H9 (cell line): ENCODE data around the gene GPATCH2. TPM values are rescaled to one million over a fixed set of nuclear protein-coding genes. Genes with fewer than 3 reads are reported as not detected.

ENCODE experiments used
- DNase-seq: peaks from one replicate; pipeline ENCODE4 v3.0.0-alpha.2; 2017
- H2AFZ ChIP-seq: one replicate; pipeline ENCODE4 v1.6.1; 2013; ENCODE audit warnings: mild to moderate bottlenecking, low read length, control low read depth, moderate library complexity
- H2AK5ac ChIP-seq: 2 replicates; pipeline ENCODE4 v1.6.1; 2013; ENCODE audit warnings: low read length, control low read depth, mixed read lengths; ENCODE audit not compliant: insufficient read length
- H2BK120ac ChIP-seq: one replicate; pipeline ENCODE4 v1.6.1; 2013; ENCODE audit warnings: low read depth, mild to moderate bottlenecking, low read length, control low read depth, inconsistent platforms; ENCODE audit not compliant: poor library complexity, severe bottlenecking
- H2BK12ac ChIP-seq: 2 replicates; pipeline ENCODE4 v1.6.1; 2013; ENCODE audit warnings: low read length, control low read depth, mixed read lengths, low read depth; ENCODE audit not compliant: insufficient read length
- H2BK15ac ChIP-seq: 2 replicates; pipeline ENCODE4 v1.6.1; 2013; ENCODE audit warnings: low read depth, low read length, control low read depth
- H2BK20ac ChIP-seq: one replicate; pipeline ENCODE4 v1.6.1; 2013; ENCODE audit warnings: low read depth, mild to moderate bottlenecking, low read length, control low read depth, inconsistent platforms; ENCODE audit not compliant: poor library complexity, severe bottlenecking
- H2BK5ac ChIP-seq: 2 replicates; pipeline ENCODE4 v1.6.1; 2013; ENCODE audit warnings: low read length, control low read depth, mixed read lengths; ENCODE audit not compliant: insufficient read length
- H3K14ac ChIP-seq: 2 replicates; pipeline ENCODE4 v1.6.1; 2013; ENCODE audit warnings: low read length, control low read depth; ENCODE audit not compliant: insufficient read depth
- H3K18ac ChIP-seq: 2 replicates; pipeline ENCODE4 v1.6.1; 2013; ENCODE audit warnings: low read depth, mild to moderate bottlenecking, mixed read lengths, low read length, control low read depth; ENCODE audit not compliant: insufficient read length
- H3K23ac ChIP-seq: 2 replicates; pipeline ENCODE4 v1.6.1; 2013; ENCODE audit warnings: low read length, control low read depth, mixed read lengths, low read depth; ENCODE audit not compliant: insufficient read length
- H3K23me2 ChIP-seq: 2 replicates; pipeline ENCODE4 v1.6.1; 2013; ENCODE audit warnings: low read depth, mild to moderate bottlenecking, mixed read lengths, low read length, control low read depth; ENCODE audit not compliant: insufficient read length, poor library complexity, severe bottlenecking
- H3K27ac ChIP-seq: 2 replicates; pipeline ENCODE4 v1.5.1; 2013; ENCODE audit warnings: low read length, control low read depth, mixed read lengths, low read depth; ENCODE audit not compliant: insufficient read length
- H3K27me3 ChIP-seq: 2 replicates; pipeline ENCODE4 v1.6.1; 2013; ENCODE audit warnings: low read length, control low read depth, inconsistent platforms; ENCODE audit not compliant: insufficient read depth
- H3K4ac ChIP-seq: 2 replicates; pipeline ENCODE4 v1.6.1; 2013; ENCODE audit warnings: low read depth, mild to moderate bottlenecking, control low read depth, inconsistent platforms, low read length, moderate library complexity
- H3K4me1 ChIP-seq: 2 replicates; pipeline ENCODE4 v1.6.1; 2013; ENCODE audit warnings: low read length, control low read depth, inconsistent platforms; ENCODE audit not compliant: insufficient read depth
- H3K4me2 ChIP-seq: 2 replicates; pipeline ENCODE4 v1.6.1; 2013; ENCODE audit warnings: low read length, control low read depth, mixed read lengths; ENCODE audit not compliant: insufficient read length, insufficient read depth
- H3K56ac ChIP-seq: 2 replicates; pipeline ENCODE4 v1.6.1; 2013; ENCODE audit warnings: low read depth, mild to moderate bottlenecking, mixed read lengths, low read length, control low read depth; ENCODE audit not compliant: insufficient read length
- H3K79me1 ChIP-seq: 2 replicates; pipeline ENCODE4 v1.6.1; 2013; ENCODE audit warnings: low read depth, mild to moderate bottlenecking, moderate library complexity, low read length, control low read depth, inconsistent platforms; ENCODE audit not compliant: insufficient read depth, poor library complexity, severe bottlenecking
- H3K79me2 ChIP-seq: 2 replicates; pipeline ENCODE4 v1.6.1; 2013; ENCODE audit warnings: low read length, control low read depth, inconsistent platforms; ENCODE audit not compliant: insufficient read depth
- H3K9ac ChIP-seq: 2 replicates; pipeline ENCODE4 v1.6.1; 2013; ENCODE audit warnings: low read length, control low read depth, mixed read lengths; ENCODE audit not compliant: insufficient read length; ENCODE audit errors: extremely low read depth
- H3K9me3 ChIP-seq: one replicate; pipeline ENCODE4 v1.6.1; 2013; ENCODE audit warnings: low read depth, low read length, inconsistent platforms; ENCODE audit not compliant: control insufficient read depth
- H3T11ph ChIP-seq: one replicate; pipeline ENCODE4 v1.6.1; 2013; ENCODE audit warnings: mild to moderate bottlenecking, low read length, control low read depth, inconsistent platforms
- H4K20me1 ChIP-seq: one replicate; pipeline ENCODE4 v1.6.1; 2013; ENCODE audit not compliant: control insufficient read depth, insufficient read length, insufficient read depth
- H4K5ac ChIP-seq: 2 replicates; pipeline ENCODE4 v1.6.1; 2013; ENCODE audit warnings: low read depth, mild to moderate bottlenecking, mixed read lengths, low read length, control low read depth; ENCODE audit not compliant: insufficient read length
- H4K8ac ChIP-seq: replicated peaks from 2 replicates; pipeline ENCODE4 v1.6.1; 2013; ENCODE audit warnings: low read length, control low read depth, mixed read lengths, low read depth; ENCODE audit not compliant: insufficient read length
- H4K91ac ChIP-seq: 2 replicates; pipeline ENCODE4 v1.6.1; 2013; ENCODE audit warnings: low read depth, mild to moderate bottlenecking, moderate library complexity, mixed read lengths, low read length, control low read depth; ENCODE audit not compliant: insufficient read length
- H3K27ac Mint-ChIP-seq, 3 experiments: 2 replicates in 2 of 3; 3 replicates in 1 of 3; pipeline ENCODE4 v1.8.0; 2020 to 2021; ENCODE audit warnings: mixed read lengths in 3 of 3, mild to moderate bottlenecking in 1 of 3, moderate library complexity in 1 of 3
- H3K27me3 Mint-ChIP-seq: 2 replicates; pipeline ENCODE4 v1.8.0; 2021; ENCODE audit warnings: low read depth, mild to moderate bottlenecking, moderate library complexity, mixed read lengths
- H3K36me3 Mint-ChIP-seq, 3 experiments: 2 replicates in 2 of 3; 3 replicates in 1 of 3; pipeline ENCODE4 v1.8.0; 2020 to 2021; ENCODE audit warnings: low read depth in 3 of 3, mixed read lengths in 3 of 3; ENCODE audit not compliant: insufficient read depth in 1 of 3
- H3K4me1 Mint-ChIP-seq, 2 experiments: 2 replicates each; pipeline ENCODE4 v1.8.0; 2020; ENCODE audit warnings: mixed read lengths in 2 of 2
- H3K4me3 Mint-ChIP-seq, 2 experiments: 2 replicates in 1 of 2; 3 replicates in 1 of 2; pipeline ENCODE4 v1.8.0; 2020 to 2021; ENCODE audit warnings: mild to moderate bottlenecking in 2 of 2, mixed read lengths in 2 of 2, moderate library complexity in 1 of 2
- H3K9me3 Mint-ChIP-seq, 2 experiments: 2 replicates in 1 of 2; 3 replicates in 1 of 2; pipeline ENCODE4 v1.8.0; 2020; ENCODE audit warnings: mild to moderate bottlenecking in 2 of 2, mixed read lengths in 2 of 2, moderate library complexity in 1 of 2
- WGBS: extraction: QIAGEN DNeasy Blood & Tissue Kit; methylation state at CpG from one replicate; pipeline ENCODE4 v1.1.7; 2013; ENCODE audit warnings: missing lambda C conversion rate, low lambda C conversion rate, mixed read lengths; ENCODE audit not compliant: insufficient read length; ENCODE audit errors: extremely low coverage; 5-methylcytosine and 5-hydroxymethylcytosine counted together
- total RNA-seq: library from RNA; stranded (reverse); gene quantifications from 2 replicates; pipeline ENCODE4 v1.2.1, GENCODE V29; 2021
- TF ChIP-seq, protein P1 (sequence below): fragments of 200-600 bp; sonication (generic); conservative IDR thresholded peaks from 3 replicates; pipeline ENCODE4 v1.8.0; 2021; ENCODE audit warnings: antibody characterized with exemption, mild to moderate bottlenecking

Gene GPATCH2
- total RNA-seq, 1 experiment from 2014 or later, result 14.3 TPM

DNA sequence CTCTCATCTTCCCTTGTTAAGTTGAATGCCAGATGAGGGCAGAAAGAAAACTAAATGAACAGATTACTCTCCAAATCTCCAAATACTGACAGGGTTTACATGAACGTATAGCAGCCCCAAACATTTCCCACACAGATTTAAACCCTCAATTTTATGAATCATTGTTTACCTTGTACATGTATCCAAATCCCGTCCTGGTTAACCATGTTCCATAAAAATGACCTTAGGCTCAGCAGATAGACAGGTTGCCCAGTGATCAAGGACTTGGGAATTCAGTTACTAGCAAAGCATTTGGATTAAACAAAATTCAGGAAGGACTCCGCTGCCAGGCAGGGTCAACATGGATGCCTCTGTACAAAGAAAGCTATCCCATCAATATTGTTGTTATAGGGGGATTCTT, 213.5 kb downstream of the GPATCH2 start:
- Histone ChIP-seq H3T11ph (no peak overlapping the region), H4K91ac (no peak overlapping the region), H2AK5ac (no peak overlapping the region), H3K18ac (no peak overlapping the region), H3K79me1 (no peaks in the 10 kb centered on the region), H3K27me3 (no peaks in the 10 kb centered on the region), H4K5ac (no peak overlapping the region), H3K79me2 (no peaks in the 10 kb centered on the region), H3K9ac (no peak overlapping the region), H3K4ac (no peak overlapping the region), H3K4me2 (no peak overlapping the region), H2AFZ (no peak overlapping the region), H3K56ac (no peak overlapping the region), H2BK15ac (no peak overlapping the region), H3K9me3 (no peaks in the 10 kb centered on the region), H3K23me2 (no peaks in the 10 kb centered on the region), H4K20me1 (no peaks in the 10 kb centered on the region), H3K23ac (no peak overlapping the region), H2BK5ac (no peak overlapping the region), H2BK120ac (no peak overlapping the region), H2BK12ac (no peak overlapping the region), H2BK20ac (no peak overlapping the region), H3K27ac (no peak overlapping the region), H4K8ac (no peak overlapping the region), H3K4me1 (no peaks in the 10 kb centered on the region), H3K14ac (no peak overlapping the region)
- Mint-ChIP-seq H3K9me3 (peaks cover 0 to 3% of the 10 kb centered on the region in 2 experiments; a peak in 1 of 5 replicates), H3K4me3 (no peak overlapping the region), H3K36me3 (no peaks in the 10 kb centered on the region), H3K27me3 (no peaks in the 10 kb centered on the region), H3K27ac (no peak overlapping the region), H3K4me1 (no peaks in the 10 kb centered on the region)
- no peak for DNase-seq
- TF ChIP-seq, protein P1, sequence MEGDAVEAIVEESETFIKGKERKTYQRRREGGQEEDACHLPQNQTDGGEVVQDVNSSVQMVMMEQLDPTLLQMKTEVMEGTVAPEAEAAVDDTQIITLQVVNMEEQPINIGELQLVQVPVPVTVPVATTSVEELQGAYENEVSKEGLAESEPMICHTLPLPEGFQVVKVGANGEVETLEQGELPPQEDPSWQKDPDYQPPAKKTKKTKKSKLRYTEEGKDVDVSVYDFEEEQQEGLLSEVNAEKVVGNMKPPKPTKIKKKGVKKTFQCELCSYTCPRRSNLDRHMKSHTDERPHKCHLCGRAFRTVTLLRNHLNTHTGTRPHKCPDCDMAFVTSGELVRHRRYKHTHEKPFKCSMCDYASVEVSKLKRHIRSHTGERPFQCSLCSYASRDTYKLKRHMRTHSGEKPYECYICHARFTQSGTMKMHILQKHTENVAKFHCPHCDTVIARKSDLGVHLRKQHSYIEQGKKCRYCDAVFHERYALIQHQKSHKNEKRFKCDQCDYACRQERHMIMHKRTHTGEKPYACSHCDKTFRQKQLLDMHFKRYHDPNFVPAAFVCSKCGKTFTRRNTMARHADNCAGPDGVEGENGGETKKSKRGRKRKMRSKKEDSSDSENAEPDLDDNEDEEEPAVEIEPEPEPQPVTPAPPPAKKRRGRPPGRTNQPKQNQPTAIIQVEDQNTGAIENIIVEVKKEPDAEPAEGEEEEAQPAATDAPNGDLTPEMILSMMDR, result no peak
- WGBS, result no CpG with 5 or more reads among the region's 3 CpGs
